Activated CD4-positive, alpha-beta T cell treated with anti-CD3 and anti-CD28 coated beads for 48 hours (primary cell): ENCODE results near the gene ATP5IF1.

Source experiments
- DNase-seq: peaks from one replicate; pipeline ENCODE4 v3.0.0-alpha.2; 2020

ATP5IF1 gene

GRCh38 chr1:28239004-28239403, 3.1 kb downstream of the ATP5IF1 start:
- no peak for DNase-seq

- DNase-seq = no peak
Observed at GRCh38 chr1:28240024-28240423, 4.1 kb downstream of the ATP5IF1 start.

- DNase-seq = no peak
Observed at GRCh38 chr1:28241638-28242241, 5.8 kb downstream of the ATP5IF1 start.

GRCh38 chr1:28243685-28244311, 7.9 kb downstream of the ATP5IF1 start:
- DNase-seq = no peak

GRCh38 chr1:28244549-28245251, 8.8 kb downstream of the ATP5IF1 start:
- no peak for DNase-seq

- peak; percentile 35 for DNase-seq
Observed at GRCh38 chr1:28246427-28246832, 10.5 kb downstream of the ATP5IF1 start.

GRCh38 chr1:28247612-28248272, 11.8 kb downstream of the ATP5IF1 start:
- no peak for DNase-seq

- peak; percentile 89 for DNase-seq
Observed at GRCh38 chr1:28248273-28249012, 12.5 kb downstream of the ATP5IF1 start.

- DNase-seq = peak; percentile 52
Observed at GRCh38 chr1:28249013-28249865, 13.3 kb downstream of the ATP5IF1 start.

- DNase-seq = no peak
Observed at GRCh38 chr1:28249866-28250295, 14.0 kb downstream of the ATP5IF1 start.

GRCh38 chr1:28256197-28256827, 20.4 kb downstream of the ATP5IF1 start:
- DNase-seq = no peak

- DNase-seq = no peak
Observed at GRCh38 chr1:28257736-28258135, 21.8 kb downstream of the ATP5IF1 start.

- no peak for DNase-seq
Observed at GRCh38 chr1:28258628-28259251, 22.8 kb downstream of the ATP5IF1 start.

- peak; percentile 100 for DNase-seq
Observed at GRCh38 chr1:28259252-28259933, 23.5 kb downstream of the ATP5IF1 start, which contains the start of gene SESN2. TSS of gene SESN2 (plus strand) at chr1:28259518. CDS start at chr1:28259848, 330 bp downstream.

- peak; percentile 51 for DNase-seq
Observed at GRCh38 chr1:28259934-28260802, 24.2 kb downstream of the ATP5IF1 start.

- DNase-seq = no peak
Observed at GRCh38 chr1:28260803-28261174, 24.9 kb downstream of the ATP5IF1 start.

- DNase-seq = no peak
Observed at GRCh38 chr1:28264897-28265296, 29.0 kb downstream of the ATP5IF1 start.

- DNase-seq = no peak
Observed at GRCh38 chr1:28265577-28265976, 29.7 kb downstream of the ATP5IF1 start.

GRCh38 chr1:28266920-28267322, 31.0 kb downstream of the ATP5IF1 start:
- no peak for DNase-seq
